Urothelium cell line (cell line): ENCODE results near the gene ZNF648.
A peak's percentile ranks its signal among the peaks of the same experiment; 100 is the strongest.
"Not testable (repeated sequence)": the region's sequence is repeated elsewhere in the genome, so short reads cannot be mapped to it uniquely, and the experiment has no call there.

Experiments used
- DNase-seq: peaks from one replicate; pipeline ENCODE4 v3.0.0; 2011; ENCODE audit warnings: low spot score, mixed read lengths
- FAIRE-seq: peaks from 2 replicates; lab custom pipeline; 2011; peaks lifted over from hg19 to GRCh38; lab: Jason Lieb, UNC

Gene ZNF648

GRCh38 chr1:182080040-182080439 lies 18.5 kb upstream of the ZNF648 start:
- DNase-seq: no peak
- FAIRE-seq: no peak

GRCh38 chr1:182071924-182072323 lies 10.4 kb upstream of the ZNF648 start:
- FAIRE-seq: no peak
- no peak for DNase-seq

GRCh38 chr1:182069028-182069466 lies 7.5 kb upstream of the ZNF648 start:
- peak; percentile 84 for DNase-seq

GRCh38 chr1:182066934-182067333 lies 5.4 kb upstream of the ZNF648 start:
- FAIRE-seq (no peak), DNase-seq (no peak)

More at GRCh38 chr1:182069028-182069466, 7.5 kb upstream of the ZNF648 start:
- no peak for FAIRE-seq

GRCh38 chr1:182065126-182065845 lies 3.8 kb upstream of the ZNF648 start:
- FAIRE-seq (no peak), DNase-seq (no peak)

- no peak for DNase-seq
- FAIRE-seq: no peak
Observed at GRCh38 chr1:182064611-182065010, 3.1 kb upstream of the ZNF648 start.

- FAIRE-seq (peak; percentile 20), DNase-seq (no peak)
Observed at GRCh38 chr1:182062223-182062622, 711 bp upstream of the ZNF648 start.

- FAIRE-seq (no peak), DNase-seq (no peak)
Observed at GRCh38 chr1:182060877-182061276, 635 bp downstream of the ZNF648 start.

GRCh38 chr1:182059936-182060335 lies 1.6 kb downstream of the ZNF648 start:
- FAIRE-seq (no peak), DNase-seq (no peak)

- no peak for DNase-seq
- FAIRE-seq: no peak
Observed at GRCh38 chr1:182056601-182057366, 4.7 kb downstream of the ZNF648 start.

GRCh38 chr1:182054698-182055326 lies 6.7 kb downstream of the ZNF648 start:
- DNase-seq (no peak), FAIRE-seq (no peak)

GRCh38 chr1:182052355-182052754 lies 9.2 kb downstream of the ZNF648 start:
- no peak for DNase-seq
- FAIRE-seq: no peak

- no peak for FAIRE-seq
Observed at GRCh38 chr1:182051938-182052337, 9.6 kb downstream of the ZNF648 start.

GRCh38 chr1:182050481-182051448 lies 10.7 kb downstream of the ZNF648 start:
- DNase-seq (no peak), FAIRE-seq (no peak)

More at GRCh38 chr1:182051938-182052337, 9.6 kb downstream of the ZNF648 start:
- DNase-seq: no peak

GRCh38 chr1:182048562-182048961 lies 12.9 kb downstream of the ZNF648 start:
- DNase-seq (no peak), FAIRE-seq (no peak)

GRCh38 chr1:182046763-182047162 lies 14.7 kb downstream of the ZNF648 start:
- FAIRE-seq: no peak
- no peak for DNase-seq

- not testable (repeated sequence) for FAIRE-seq, DNase-seq
Observed at GRCh38 chr1:182045481-182045880, 16.0 kb downstream of the ZNF648 start.

GRCh38 chr1:182041615-182042014 lies 19.9 kb downstream of the ZNF648 start:
- FAIRE-seq: no peak
- DNase-seq: no peak

- DNase-seq (no peak), FAIRE-seq (no peak)
Observed at GRCh38 chr1:182038220-182038619, 23.3 kb downstream of the ZNF648 start.

- DNase-seq (no peak), FAIRE-seq (no peak)
Observed at GRCh38 chr1:182035097-182035770, 26.3 kb downstream of the ZNF648 start.
